ENCODE measurements around the gene ERC2.
A peak's percentile ranks its signal among the peaks of the same experiment; 100 is the strongest.
"Not testable (repeated sequence)": the region's sequence is repeated elsewhere in the genome, so short reads cannot be mapped to it uniquely, and the experiment has no call there.

ERC2 gene

DNA sequence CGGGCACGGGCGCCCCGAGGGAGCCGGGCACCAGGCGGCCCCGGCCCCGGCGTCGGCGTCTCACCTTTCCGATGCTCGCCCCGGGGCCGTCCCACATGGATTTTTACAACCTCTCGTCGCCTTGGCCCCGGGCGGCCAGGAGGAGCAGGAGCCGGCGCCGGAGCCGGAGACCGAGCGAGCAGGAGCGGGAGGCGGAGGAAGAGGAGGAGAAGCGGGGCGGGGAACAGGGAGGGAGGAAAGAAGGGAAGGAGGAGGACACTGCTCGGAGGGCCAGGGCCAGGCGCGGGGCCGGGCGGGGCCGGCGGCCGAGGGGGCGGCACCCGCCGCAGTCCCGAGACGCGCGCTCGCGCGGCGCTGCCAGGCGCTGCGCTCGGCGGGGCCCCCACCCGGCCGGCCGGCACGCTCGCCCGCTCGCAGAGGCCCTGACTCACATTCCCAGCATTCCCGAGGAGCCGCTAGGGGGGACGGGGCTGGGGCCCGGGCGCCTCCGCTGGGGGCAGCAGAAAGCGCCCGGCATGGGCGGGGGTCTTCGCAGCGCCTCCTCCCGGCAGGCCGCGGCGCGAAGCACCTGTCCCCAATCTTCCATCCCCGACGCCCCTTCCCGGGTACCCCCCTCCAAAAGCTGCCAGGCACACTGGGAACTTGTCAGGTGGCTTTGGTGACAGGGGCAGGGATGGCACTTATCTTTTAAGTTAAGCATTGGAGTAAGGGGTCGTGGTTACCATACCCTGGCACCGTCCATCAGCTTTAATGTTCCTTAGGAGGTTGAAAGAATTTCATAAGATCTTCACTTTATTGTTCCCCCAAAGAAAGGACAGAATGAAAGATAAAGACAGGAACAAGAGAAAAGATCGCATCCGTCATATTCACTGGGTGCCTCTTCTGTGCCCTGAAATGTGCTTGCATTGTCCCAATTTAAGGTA is at the start of gene ERC2:
Gene ERC2 (minus strand): TSS at position 284 of the 923 bp plus-strand sequence.
- peak; percentile 19 to 21 for DNase-seq

DNA sequence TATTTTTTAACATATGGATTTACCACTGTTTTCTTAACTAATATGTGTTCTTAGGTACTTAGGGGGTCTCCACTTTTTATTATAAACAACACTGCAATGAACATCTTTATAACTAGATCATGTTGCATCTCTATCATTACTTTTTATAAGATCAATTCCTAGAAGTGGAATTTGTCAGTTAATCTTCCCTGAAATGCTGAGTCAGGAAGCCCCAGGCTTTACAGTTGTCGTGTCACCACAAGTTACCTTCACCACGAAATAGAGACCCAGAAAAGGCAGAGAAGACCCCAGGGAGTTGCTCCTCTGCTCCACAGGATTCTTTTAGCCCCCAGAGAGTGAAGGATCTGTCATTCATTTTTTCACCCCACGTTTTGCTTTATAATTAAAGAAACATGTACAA is 34.5 kb upstream of the ERC2 start:
- DNase-seq: no peak

DNA sequence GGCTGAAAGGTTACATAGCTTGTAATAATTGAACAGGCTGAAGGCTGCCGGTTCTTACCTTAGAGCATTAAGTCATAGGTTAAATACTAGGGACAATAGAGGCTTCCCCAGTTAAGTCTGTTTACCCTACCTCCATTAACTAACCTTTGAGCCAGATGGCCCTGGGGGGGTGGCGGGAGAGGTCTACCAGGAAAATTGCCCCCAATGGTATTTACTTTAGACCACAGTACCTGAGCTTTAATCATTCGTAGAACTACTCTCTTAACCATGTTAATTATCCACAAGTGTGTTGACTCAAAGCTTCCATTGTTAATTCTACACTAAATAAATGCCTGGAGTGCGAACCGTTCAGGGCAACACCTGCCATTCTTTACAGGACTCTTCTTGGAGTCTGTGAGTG is 28.1 kb upstream of the ERC2 start:
- DNase-seq: not testable (repeated sequence)

DNA sequence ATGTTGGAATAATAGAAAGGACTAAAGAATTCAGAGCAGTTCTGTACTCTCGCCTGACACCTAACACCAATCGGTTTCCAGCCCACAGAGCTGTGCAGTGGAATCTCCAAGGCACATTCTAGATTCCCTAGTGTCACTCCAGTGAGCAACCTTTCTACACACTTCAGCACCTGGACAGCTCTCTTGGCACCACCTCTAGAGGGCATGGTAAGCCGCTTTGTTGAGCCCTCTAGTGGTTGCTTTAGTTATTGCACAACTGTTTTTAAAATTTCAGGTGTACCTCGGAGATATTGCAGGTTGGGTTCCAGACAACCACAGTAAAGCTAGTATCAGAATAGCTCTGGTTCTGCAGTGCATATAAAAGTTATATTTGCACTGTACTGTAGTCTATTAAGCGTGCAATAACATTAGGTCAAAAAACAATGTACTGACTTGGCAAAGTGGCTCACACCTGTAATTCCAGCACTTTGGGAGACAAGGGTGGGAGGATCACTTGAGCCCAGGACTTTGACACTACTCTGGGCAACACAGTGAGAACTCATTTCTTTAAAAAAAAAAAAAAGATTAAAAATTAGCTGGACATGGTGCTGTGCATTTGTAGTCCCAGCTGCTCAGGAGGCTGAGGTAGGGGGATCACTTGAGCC is 26.5 kb upstream of the ERC2 start:
- DNase-seq: peak; percentile 70 to 72

DNA sequence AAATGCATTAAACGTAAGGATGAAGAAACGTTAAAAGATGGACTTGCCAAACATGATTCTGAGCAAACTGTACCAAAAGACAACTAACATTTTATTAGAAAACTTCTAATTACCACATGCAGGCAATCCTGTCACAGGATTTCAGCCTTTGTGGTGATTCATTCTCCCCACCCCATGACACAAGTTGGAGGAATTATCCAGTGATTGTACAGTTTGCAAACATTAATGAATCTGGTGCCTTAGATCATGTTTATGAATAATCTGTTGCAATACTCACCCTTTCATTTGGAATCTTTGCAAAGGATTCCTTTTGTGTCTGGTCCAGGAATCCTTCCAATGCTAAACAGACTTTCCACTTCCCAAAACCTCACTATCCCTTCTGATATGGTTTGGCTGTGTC is 23.3 kb upstream of the ERC2 start:
- DNase-seq: no peak

DNA sequence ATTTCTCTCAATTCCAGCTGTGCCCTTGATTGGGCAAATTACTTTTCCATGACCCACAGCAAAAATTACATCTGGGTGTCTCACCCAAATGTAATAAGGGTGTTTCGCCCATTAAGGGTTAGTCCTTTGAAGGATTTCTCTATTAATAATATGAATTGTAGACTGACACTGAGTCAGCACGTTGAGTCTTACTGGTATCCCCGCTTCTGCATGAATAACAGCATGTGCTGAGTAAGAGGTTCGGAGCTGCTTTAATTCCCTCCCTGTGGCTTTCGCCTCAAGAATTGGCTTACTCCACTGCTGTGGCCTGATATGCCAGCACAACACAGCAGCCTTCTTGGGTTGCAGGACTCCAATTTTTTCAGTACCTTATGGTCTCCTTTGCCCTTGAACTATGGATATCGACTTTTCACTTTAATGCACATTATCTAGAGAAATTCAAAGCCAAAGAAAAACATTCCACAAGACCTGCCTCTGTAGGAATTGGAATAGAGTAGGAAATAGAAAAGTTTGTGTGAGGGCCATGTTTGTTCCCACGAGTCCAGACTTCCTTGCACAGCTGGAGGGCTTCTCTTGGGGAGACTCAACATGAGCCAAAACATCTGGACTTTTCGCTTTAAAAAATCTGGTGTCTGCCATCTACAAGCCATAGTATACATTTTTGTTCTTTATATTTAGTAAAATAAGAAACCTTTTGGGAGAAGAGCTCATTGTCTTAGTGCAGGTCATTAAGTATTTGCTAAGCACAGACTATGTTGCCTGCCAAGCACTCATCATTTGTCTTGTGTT is 20.7 kb upstream of the ERC2 start:
- DNase-seq: no peak

DNA sequence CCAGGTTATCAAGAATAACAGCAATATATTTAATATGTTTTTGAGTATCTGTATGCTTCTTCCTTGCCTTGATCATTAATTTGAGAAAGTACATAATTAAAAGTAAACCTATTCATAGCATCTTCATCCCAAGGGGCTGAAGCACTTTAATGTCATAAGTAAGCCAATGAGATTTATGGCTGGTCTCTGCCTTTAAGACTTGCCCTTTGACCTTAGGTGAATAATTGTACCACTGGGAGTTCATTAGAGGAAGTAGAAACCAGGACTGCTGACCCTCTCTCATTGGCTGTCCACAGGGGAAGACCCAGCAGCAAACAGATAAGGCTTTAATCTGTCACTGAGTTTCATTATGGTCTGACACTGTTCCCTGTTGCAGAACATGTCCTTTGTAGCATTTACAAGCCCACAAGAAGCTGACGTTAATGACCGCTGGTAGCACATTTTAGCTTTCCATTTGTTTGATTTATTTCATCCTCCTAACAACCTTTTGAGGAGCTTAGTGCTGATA is 16.3 kb upstream of the ERC2 start:
- no peak for DNase-seq

DNA sequence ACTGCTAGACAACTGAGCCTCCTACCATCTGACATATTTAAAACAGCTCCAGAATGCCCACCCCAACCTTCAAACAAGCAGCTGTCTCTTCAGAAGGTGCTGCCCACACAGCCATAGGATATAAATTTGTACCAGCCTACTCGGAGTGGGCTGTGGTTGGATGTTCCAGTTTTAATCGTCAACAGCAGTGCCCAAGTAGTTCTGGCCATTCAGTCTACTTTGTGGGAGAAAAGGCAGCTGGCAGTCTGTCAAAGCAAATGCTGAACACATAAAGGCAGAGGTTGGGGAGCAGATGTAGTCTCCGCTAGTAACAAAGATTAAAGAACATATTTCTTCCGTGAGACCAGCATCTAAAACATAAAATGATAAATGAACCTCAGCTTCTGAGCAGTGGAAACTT is 15.9 kb upstream of the ERC2 start:
- DNase-seq: no peak

DNA sequence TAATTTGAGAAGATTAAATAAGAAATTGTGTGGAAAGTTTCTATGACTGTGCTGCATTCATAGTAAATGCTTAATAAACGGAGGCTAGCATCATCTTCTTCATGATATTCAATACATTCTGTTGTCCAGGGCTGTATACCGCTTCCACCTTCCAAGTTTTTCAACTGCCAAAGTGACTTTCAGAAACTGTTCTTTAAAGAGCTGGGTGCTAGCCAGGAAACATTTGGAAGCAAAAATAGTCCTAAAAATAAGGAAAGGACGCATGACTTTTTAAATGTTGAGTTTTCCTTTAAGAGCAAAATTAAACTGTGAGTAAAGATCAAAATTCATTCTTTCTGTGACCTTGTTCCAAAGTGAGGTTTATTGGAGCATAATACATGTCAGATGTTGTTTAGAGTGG is 9.4 kb upstream of the ERC2 start:
- no peak for DNase-seq

DNA sequence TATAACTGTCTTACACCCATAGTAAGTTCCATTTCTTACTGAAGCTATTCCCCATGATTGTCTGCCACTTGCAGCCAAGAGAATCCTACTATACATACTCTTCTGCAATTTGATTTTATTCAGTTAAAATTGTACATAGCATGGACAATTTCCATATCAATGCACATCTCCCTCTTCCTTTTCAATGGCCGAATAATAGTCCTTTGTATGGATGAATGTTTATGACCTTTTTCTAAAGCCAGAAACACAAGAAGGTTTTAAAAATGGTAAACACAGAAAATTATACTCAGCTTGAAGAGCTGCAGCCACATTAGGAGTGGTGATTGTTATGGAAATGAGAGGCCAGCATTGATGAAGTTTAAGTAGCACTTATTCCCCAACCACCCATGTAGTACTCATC is 8.5 kb upstream of the ERC2 start:
- no peak for DNase-seq

DNA sequence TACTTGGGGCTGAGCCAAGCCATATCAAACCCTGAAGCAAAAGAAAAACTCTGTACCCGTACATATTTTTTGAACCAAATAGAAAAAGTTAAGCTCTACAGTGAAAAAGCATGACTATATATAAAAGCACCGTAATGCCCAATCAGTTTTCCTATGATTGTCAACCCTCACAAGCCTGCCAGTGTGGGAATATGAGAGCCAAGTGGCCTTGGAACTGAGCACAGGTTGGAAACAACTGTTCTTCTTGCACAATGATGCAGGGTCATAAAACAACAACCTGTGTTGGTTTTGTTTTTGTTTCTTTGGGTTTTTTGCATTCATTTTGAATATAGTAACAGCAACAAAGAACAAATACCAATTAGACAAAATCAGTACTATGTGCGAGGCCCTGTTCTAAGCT is 3.5 kb upstream of the ERC2 start:
- DNase-seq: no peak

DNA sequence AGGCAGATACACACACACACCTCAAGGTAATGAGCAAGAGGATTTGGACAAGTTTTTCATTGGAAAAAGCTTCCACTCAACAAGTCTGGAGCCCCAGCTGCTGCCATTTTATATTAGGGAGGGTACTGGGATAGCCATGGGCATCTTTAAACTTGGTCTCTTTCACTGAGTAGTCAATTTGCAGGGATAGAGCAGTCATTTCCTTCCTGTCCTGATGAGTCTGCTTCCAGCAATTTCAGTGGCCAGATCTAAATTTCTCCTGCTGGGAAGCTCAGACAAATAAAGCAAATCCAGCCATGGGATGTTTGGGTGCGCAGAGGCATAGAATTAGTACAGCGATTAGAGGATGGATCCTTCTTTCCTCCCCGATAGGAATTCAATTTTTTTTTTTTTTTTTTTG is 874 bp upstream of the ERC2 start:
- DNase-seq: no peak

DNA sequence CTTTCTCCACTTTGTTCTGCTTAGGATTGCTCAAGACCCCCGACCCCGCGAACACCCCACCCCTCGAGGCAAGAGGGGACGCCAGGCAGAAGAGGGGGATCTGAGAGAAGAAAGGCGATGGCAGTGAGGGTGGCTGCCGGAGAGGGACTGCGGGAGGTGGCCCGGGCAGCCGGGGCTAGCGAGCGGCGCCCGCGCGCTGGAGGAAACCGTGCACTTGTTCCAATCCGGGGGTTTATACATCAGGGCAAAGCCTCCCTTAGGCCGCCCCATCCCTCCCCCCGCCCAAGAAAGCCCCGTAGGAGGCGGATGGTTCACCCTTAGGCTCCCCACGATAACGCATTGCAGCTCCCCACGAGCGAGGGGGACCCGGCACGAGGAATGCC is 475 bp downstream of the ERC2 start:
- DNase-seq: peak; percentile 19 to 21

DNA sequence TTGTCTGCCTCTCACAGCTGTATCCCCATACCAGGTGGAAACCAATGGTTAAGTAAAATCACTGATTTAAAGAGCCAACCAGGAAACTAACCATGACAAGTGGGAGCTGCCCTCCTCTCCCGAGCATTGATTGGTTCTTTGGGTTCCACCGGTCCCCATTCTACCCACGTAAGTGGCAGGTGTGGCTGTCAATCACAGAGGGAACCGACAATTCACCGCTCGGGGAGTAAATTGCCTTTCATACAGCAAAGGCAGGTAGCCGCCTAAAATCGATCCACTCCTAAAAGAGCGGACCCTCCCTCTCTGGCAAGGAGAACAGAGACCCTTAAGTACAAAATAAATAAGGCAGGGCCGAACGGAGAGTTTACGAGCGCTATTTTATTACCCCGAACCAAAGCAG is 1.2 kb downstream of the ERC2 start:
- DNase-seq: peak; percentile 65

DNA sequence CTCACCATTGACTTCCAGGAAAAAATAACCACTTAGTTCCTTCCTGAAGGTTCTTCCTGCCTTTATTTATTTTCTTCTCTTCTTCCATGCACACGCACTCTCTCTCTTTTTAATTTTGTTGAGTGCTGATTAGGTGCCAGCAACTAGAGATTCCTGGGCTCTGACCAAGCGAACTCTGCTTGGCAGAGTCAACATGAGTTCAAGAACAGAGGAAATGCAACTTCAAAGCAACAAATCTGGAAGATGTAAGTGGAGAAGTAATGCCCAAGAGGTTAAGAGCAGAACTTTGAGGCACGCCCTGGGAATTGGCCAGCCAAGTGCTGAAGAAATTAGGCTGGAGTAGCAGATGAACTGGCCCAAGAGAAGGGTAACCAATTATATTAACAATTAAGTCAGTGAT is 8.5 kb downstream of the ERC2 start:
- no peak for DNase-seq

DNA sequence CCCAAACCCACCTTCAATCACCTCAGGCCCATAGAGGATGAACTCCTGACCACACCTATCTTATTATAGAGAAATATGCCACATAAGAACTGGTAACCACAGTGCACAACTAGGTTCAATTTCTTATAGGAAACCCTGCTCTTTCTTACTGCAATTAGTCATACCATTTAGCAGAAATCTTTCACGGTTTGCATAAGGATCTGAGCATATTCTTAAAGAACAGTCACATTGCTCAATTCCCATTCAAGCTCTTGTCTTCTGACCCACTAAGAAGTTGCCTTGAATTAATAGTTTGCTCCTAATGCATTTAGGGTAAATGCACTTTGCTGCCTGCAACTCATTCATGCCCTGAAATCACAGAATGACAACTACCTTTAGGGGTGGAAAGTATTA is 9.2 kb downstream of the ERC2 start:
- no peak for DNase-seq

DNA sequence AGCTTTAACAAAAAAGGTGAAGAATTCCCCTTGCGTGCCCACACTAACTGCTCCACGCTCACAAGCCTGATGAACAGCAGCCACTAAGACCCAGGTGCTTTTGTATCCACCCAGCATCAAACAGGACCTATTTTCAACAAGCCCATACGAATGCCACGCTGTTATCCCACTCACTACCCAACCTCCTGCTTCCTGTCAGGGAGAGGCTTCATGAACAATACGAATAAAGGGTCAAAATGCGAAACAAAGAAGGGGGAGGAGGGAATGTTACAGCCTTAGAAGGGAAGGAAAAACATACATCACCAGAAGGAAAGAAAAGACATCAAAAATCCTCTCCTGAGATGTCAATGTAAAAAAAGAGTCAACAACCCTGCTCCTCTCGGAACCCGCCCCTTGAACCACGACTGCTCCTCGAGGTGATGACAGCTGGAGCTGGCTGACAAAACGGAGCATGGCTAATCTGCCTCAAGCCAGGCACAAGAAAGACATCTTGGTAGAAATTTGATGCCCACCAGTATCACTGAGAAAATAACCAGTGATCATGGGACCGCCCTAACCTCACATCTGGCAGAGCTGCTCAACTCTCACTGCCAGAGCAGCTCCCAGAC is 9.7 kb downstream of the ERC2 start:
- DNase-seq: no peak

DNA sequence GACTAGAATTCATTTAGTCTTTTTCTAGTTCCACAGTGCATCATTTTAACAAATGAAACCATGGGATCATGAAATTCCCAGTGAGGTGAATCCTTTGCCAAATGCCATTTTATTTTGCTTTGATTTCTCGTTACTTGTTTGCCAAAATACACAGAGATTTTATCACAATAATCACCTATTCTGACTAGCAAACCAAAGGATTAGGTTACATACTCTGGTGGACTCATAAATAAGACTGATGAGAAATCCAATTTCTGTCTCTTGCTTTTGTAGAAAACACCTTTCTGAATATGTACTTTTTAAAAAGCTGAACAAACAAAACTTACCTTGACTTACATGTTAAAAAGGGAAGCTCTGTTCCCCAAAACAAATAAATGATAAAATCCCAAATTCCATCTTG is 12.2 kb downstream of the ERC2 start:
- no peak for DNase-seq

DNA sequence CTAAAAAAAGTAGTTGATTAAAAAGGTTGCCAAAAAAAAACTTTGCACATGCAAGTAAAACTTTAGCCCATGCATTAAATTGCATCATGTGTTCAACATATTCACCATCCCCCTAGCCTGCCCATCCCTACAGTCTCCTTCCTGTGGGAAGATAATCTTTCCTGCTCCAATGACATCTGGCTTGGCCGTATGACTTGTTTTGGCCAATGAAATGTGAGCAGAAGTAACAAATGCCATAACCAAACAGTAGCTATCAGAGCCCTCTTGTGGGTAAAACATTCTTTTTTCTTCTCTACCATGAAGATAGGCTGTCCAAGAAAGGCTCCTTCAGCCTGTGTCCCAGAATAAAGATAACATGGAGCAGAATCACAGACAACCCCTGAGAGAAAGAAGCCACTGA is 15.3 kb downstream of the ERC2 start:
- no peak for DNase-seq

DNA sequence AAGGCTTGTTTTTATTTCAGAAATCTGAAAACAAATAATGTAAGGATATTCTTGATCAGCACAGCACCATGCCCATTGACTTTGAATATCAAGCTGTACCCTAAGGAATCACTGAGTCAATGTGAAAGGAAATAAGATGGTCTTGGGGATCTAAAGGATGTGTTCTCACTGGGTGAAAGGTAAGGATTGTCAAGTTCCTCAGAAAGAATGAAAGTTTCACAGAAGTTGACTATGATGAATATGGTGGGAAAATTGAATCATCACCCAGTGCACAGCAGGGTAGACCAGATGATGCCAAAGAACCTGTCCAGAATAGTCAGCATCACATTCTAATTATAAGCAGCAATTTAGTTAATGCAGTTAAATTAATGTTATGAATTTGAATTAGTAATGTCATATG is 16.2 kb downstream of the ERC2 start:
- DNase-seq: no peak

DNA sequence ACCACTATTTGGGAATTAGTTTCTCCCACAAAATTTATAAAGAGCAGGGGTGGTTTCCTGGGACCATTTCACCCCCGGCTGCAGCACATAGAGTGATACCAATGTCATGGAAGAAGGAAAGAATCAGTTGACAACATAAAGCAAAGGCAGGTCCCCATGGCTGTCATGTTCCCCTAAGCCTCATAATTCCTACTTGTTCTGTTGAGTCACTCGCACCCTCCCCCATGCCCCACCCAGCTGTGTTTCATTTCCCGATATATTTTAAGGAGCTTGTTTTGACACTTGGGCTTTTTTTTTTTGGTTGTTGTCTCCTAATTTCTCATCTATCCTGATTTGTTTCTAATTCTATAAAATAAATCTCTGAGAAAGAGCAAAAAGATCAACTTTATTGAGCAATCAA is 24.9 kb downstream of the ERC2 start:
- DNase-seq: no peak

DNA sequence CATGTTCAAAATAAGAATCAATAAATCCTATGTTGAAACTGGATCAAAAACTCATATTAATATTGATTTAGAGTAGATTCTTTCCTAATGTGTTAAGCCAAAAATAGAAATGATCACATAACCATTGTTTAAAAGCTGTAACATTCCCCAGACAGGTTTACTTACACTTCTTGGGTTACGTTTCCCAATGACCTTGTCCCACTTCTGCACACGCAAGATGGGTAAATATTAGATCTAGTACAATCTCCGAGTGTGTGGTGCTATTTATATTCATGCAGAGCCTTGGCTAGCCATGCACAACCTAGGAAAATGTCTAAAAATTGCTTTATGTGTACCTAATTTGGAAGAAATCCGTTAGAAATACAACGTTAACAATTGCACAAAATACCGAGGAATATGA is 39.6 kb downstream of the ERC2 start:
- DNase-seq: no peak

DNA sequence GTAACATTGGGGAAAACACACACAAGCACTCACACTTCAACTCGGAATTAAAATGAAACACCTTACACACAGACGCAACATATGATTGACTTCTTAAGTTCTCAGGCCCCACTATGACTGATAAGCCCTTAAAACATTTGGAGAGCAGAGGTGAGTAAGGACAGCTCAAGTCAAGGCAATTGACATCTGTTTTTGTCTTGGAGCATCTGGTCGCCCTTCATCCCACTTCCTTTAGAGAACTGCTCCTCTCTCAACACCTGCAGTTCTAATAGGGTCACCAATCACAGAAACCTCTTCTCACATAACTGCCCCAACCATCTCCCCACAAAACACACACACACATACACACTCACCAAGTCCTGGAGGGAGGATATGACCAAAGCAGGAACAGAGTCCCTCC is 43.4 kb downstream of the ERC2 start:
- no peak for DNase-seq
